ENCODE results near the gene ARHGAP44.

ARHGAP44 gene

DNA sequence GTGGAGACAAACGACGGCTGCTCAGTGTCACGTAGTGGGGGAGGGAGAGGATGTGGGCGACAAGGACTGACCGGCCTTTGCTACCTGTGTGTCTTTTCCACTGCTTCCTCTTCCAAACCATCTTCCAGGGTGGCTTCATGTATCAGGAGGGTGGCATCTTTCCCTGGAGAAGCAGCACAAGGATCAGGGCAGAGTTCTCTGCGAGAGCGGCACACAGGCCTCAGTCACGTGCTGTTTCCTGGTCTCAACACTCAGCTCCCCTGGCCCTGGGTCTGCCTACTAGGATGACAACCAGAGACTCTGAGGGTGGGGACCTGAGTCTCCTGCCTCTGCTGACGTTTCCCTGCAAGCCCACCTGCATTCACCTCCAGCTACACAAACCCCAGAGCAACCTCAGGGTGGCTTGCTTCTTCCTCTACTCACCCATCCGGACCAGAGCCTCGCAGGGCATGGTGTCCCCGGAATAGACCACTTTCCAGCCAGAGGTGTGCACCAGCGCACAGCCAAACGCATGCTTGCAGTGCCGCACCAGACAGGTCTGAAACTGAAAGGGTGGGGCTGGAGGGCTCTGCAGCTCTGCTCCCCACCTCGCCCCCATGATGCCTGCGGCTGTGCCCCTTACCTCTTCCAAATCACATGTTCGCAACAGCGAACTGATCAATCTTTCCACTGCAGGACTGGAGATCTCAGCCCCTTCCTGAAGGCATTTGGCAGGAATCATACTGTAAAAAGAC lies 205.2 kb downstream of the ARHGAP44 start:
- no peak for DNase-seq (ENCODE audit: low read depth in 2 of 2)
- TF ChIP-seq CTCF (IDR thresholded peaks at IDR 0.05; ENCODE audit: low read depth, low read length), result no peak

DNA sequence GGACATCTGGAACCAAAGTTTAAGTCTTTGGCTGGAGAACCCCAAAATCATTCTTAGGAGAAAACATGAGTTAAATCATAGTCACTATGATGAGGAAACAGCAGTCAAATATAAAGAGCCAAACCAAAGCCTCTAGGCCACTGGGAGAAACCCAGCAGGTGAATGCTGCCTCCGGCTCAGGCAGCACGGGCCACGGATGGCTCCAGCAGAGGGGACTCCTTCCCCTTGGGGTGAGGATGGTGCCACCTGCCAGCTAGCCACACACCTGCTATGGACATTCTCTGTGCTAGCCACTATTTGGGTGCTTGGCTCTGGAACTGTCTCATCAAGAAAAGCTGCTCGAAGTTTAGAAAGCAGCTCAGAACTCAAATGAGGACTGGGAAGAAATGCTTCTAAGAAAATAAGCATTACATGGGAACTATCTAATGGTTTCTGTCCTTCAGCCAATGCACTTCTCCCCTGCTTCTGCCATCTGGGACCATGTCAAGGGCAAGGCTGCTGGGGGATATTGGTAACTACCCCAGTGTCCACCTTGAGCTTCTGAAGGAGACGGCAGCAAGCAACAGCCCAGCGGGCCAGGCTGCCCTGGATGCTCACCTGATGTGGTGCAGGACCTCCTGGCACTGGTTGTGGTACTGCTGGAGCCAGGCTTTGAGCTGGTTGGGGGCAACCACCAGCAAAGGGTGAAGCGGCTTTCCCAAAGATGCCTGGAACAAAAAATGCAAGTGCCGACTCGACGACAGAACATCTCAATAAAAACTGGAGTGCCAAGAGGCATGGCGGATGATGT lies 206.0 kb downstream of the ARHGAP44 start:
- no peak overlapping the region for H3K4me3 ChIP-seq (replicated peaks in 1 of 2; ENCODE audit: low read depth in 2 of 2, low read length in 2 of 2)
- TF ChIP-seq CTCF (IDR thresholded peaks at IDR 0.05; ENCODE audit: low read depth, low read length), result no peak
- DNase-seq (ENCODE audit: low read depth in 2 of 2), result no peak

More for the DNA sequence above, 205.2 kb downstream of the ARHGAP44 start:
- H3K4me3 ChIP-seq (replicated peaks in 1 of 2; ENCODE audit: low read depth in 2 of 2, low read length in 2 of 2), result no peak overlapping the region

DNA sequence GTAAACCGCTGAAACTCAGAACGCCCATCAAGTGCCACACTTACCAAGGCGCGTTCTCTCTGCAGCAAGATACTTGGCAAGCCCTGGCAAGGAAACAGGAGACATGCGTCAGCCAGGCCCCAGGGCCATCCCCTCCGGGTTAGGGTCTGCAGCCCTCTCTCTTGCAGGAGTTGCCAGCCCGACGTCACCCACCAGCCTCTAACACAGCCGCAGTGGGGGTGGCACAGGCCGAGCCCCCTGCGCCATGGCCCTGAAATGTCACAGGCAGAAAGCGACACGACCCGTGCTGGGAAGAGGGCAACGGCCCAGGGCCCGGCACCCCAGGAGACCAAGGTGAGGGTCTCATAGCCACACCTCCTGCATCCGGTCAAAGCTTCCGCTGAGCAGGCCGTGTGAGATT lies 206.6 kb downstream of the ARHGAP44 start:
- no peak for DNase-seq (ENCODE audit: low read depth in 2 of 2)
- TF ChIP-seq CTCF (IDR thresholded peaks at IDR 0.05; ENCODE audit: low read depth, low read length), result no peak
- H3K4me3 ChIP-seq (replicated peaks in 1 of 2; ENCODE audit: low read depth in 2 of 2, low read length in 2 of 2), result no peak overlapping the region

DNA sequence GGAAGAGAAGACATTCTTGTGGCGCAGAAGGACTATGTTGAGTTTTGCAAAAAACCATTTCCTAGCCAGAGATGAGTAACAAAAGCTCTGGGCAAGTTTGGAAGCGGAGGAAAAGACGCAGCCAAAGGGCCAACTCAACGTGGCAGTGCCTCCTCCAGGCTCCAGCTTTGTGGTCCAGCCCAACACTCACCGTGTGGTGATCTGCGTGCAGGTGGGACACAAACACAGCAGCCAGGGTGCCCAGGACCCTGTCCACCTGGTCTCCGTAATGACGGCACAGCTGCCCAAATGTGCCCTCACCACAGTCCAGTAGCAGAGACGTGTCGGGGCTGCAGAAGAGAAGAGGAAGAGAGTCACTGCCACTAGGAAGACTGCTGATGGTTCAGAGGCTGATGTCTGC lies 207.1 kb downstream of the ARHGAP44 start:
- TF ChIP-seq CTCF (IDR thresholded peaks at IDR 0.05; ENCODE audit: low read depth, low read length), result no peak
- DNase-seq (ENCODE audit: low read depth in 2 of 2), result no peak
- no peak overlapping the region for H3K4me3 ChIP-seq (replicated peaks in 1 of 2; ENCODE audit: low read depth in 2 of 2, low read length in 2 of 2)

DNA sequence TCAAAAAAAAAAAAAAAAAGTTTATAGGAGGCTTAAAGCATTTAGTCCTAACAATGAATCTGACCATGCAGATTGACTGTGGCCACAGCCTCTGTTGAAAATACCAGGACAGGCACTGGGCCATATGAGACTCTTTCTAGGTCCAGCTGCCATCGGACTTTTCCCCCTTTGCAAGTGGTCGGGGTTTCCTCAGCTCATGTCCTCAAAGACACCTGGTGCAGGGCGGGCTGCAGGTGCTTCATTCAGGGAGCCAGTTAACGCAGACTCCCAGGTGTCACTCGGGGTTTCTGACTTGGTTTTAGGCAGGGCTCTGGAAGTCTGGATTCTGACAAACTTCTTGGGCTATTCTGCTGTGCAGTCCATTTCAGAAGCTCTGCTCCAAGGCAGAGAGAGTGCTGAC lies 207.6 kb downstream of the ARHGAP44 start:
- no peak for DNase-seq (ENCODE audit: low read depth in 2 of 2)
- TF ChIP-seq CTCF (IDR thresholded peaks at IDR 0.05; ENCODE audit: low read depth, low read length), result no peak
- no peak overlapping the region for H3K4me3 ChIP-seq (replicated peaks in 1 of 2; ENCODE audit: low read depth in 2 of 2, low read length in 2 of 2)

- H3K4me3 ChIP-seq (replicated peaks in 1 of 2; ENCODE audit: low read depth in 2 of 2, low read length in 2 of 2), result no peak overlapping the region
- no peak for DNase-seq (ENCODE audit: low read depth in 2 of 2)
- TF ChIP-seq CTCF (IDR thresholded peaks at IDR 0.05; ENCODE audit: low read depth, low read length), result no peak
These were observed 209.2 kb downstream of the ARHGAP44 start for GRCh38 chr17:12998461-12998860.

Measured in cardiac fibroblast (primary cell).